K562 (cell line): Measurements from ENCODE around the gene MRPS18B. TPM values are rescaled to one million over a fixed set of nuclear protein-coding genes. Genes with fewer than 3 reads are reported as not detected.

ENCODE experiments used
- ATAC-seq: fragments of 200-7000 bp; cut with Tn5 transposase; 3 replicates; pipeline ENCODE4 v1.9.1; 2020; ENCODE audit warnings: moderate library complexity
- BruUV-seq: library from RNA; stranded (reverse); fragments of 400-500 nt; replicated peaks from 2 replicates; lab custom pipeline; 2021; lab: Mats Ljungman, UMichigan
- CTCF ChIA-PET: fragments of 300-600 bp; formaldehyde crosslinking; extraction: SDS; loops from one replicate; lab custom pipeline; 2021; ENCODE audit warnings: low intra/inter-chr PET ratio; lab: Yijun Ruan, JAX
- POLR2A ChIA-PET: fragments of 300-600, 350-650 bp; sonication (Branson Sonifier 250); formaldehyde crosslinking; extraction: SDS; loops from one replicate; lab custom pipeline; 2021; ENCODE audit warnings: antibody characterized with exemption, inconsistent platforms; lab: Yijun Ruan, JAX
- DNase-seq, 4 experiments: peaks; one replicate each; pipeline versions ENCODE4 v3.0.0 to v3.0.0-alpha.2; 2011 to 2018; ENCODE audit warnings: low spot score in 3 of 4, mixed read lengths in 3 of 4; ENCODE audit errors: extremely low read depth in 1 of 4
- FAIRE-seq: peaks from 2 replicates; lab custom pipeline; 2011; peaks lifted over from hg19 to GRCh38; lab: Jason Lieb, UNC
- H2AFZ ChIP-seq: 2 replicates; pipeline ENCODE4 v1.6.0; 2011; ENCODE audit warnings: low read depth, low read length, control low read depth, inconsistent platforms
- H3K27ac ChIP-seq: fragments of 200-600 bp; 3 replicates; pipeline ENCODE4 v1.8.0; 2011; ENCODE audit warnings: low read depth, mild to moderate bottlenecking, control low read depth, inconsistent platforms, low read length, moderate library complexity, mixed read lengths; ENCODE audit errors: extremely low read depth
- H3K27me3 ChIP-seq, 2 experiments: fragments of 300-600 bp in 1 of 2; 2 replicates in 1 of 2; 3 replicates in 1 of 2; pipeline versions ENCODE4 v1.6.0 to v1.8.0; 2011; ENCODE audit warnings: inconsistent platforms in 2 of 2, low read length in 2 of 2, mild to moderate bottlenecking in 1 of 2, mixed read lengths in 1 of 2, moderate library complexity in 1 of 2; ENCODE audit not compliant: control insufficient read depth in 2 of 2, insufficient read depth in 2 of 2
- H3K36me3 ChIP-seq: fragments of 300-600 bp; 3 replicates; pipeline ENCODE4 v1.8.0; 2011; ENCODE audit warnings: mild to moderate bottlenecking, low read length, inconsistent platforms; ENCODE audit not compliant: control insufficient read depth, insufficient read depth
- H3K4me1 ChIP-seq, 2 experiments: fragments of 200-600 bp in 1 of 2; replicated peaks in 1 of 2; 2 replicates in 1 of 2; 3 replicates in 1 of 2; pipeline versions ENCODE4 v1.5.1 to v1.8.0; 2011; ENCODE audit warnings: inconsistent platforms in 2 of 2, low read length in 2 of 2, mild to moderate bottlenecking in 1 of 2, mixed read lengths in 1 of 2, moderate library complexity in 1 of 2; ENCODE audit not compliant: control insufficient read depth in 2 of 2, insufficient read depth in 2 of 2
- H3K4me2 ChIP-seq: 2 replicates; pipeline ENCODE4 v1.6.1; 2011; ENCODE audit warnings: low read length, control low read depth, inconsistent platforms, mixed read lengths; ENCODE audit not compliant: insufficient read depth
- H3K4me3 ChIP-seq: fragments of 200-600 bp; sonication (generic), shearing (Covaris generic); 2 replicates; pipeline ENCODE4 v1.5.1; 2016; ENCODE audit warnings: control low read depth, inconsistent platforms
- H3K79me2 ChIP-seq: fragments of 200-600 bp; 3 replicates; pipeline ENCODE4 v1.8.0; 2011; ENCODE audit warnings: low read length, inconsistent platforms; ENCODE audit not compliant: control insufficient read depth, insufficient read depth
- H3K9ac ChIP-seq, 2 experiments: 2 replicates each; pipeline versions ENCODE4 v1.6.0 to v1.6.1; 2011; ENCODE audit warnings: low read depth in 2 of 2, low read length in 2 of 2, control low read depth in 1 of 2, inconsistent platforms in 1 of 2, mild to moderate bottlenecking in 1 of 2, mixed read lengths in 1 of 2; ENCODE audit not compliant: insufficient read depth in 1 of 2
- H3K9me1 ChIP-seq: one replicate; pipeline ENCODE4 v1.6.0; 2011; ENCODE audit warnings: inconsistent platforms, mild to moderate bottlenecking, low read length, moderate library complexity; ENCODE audit not compliant: control insufficient read depth, insufficient read depth
- H3K9me3 ChIP-seq: replicated peaks from 2 replicates; pipeline ENCODE4 v1.5.1; 2011; ENCODE audit warnings: low read depth, low read length, inconsistent platforms; ENCODE audit not compliant: control insufficient read depth, insufficient read depth
- H4K20me1 ChIP-seq: replicated peaks from 2 replicates; pipeline ENCODE4 v1.6.1; 2011; ENCODE audit warnings: low read length, inconsistent platforms, mixed read lengths; ENCODE audit not compliant: control insufficient read depth, insufficient read depth
- CCNT2 ChIP-seq: IDR thresholded peaks from 2 replicates; pipeline ENCODE4 v1.6.1; 2011; ENCODE audit warnings: borderline replicate concordance, low read depth, mild to moderate bottlenecking, moderate library complexity, mixed read lengths, low read length; ENCODE audit not compliant: insufficient read length; ENCODE audit errors: extremely low read depth
- FOXA3 ChIP-seq, 2 experiments: fragments of 450-650 bp in 1 of 2; sonication (generic) in 1 of 2; formaldehyde crosslinking; IDR thresholded peaks in 1 of 2; conservative IDR thresholded peaks in 1 of 2; 2 replicates each; pipeline versions ENCODE4 v1.4.0 to v1.8.0; 2020 to 2022; ENCODE audit warnings: mild to moderate bottlenecking in 2 of 2, missing genetic modification reagents in 1 of 2
- GTF2E2 ChIP-seq: fragments of 200-800 bp; sonication (Bioruptor generic); IDR thresholded peaks from 2 replicates; pipeline ENCODE4 v1.6.1; 2016; ENCODE audit warnings: missing genetic modification characterization, missing compliant biosample characterization
- JUN ChIP-seq, 2 experiments: sonication (generic) in 1 of 2; formaldehyde crosslinking in 1 of 2; IDR thresholded peaks; 2 replicates each; pipeline versions ENCODE4 v1.6.1 to v1.8.0; 2012 to 2022; ENCODE audit warnings: borderline replicate concordance in 2 of 2, mild to moderate bottlenecking in 2 of 2, improper control_type of control experiment in 1 of 2, low read depth in 1 of 2, low read length in 1 of 2, missing genetic modification reagents in 1 of 2
- MECOM ChIP-seq: fragments of 250-450 bp; sonication (Bioruptor Pico); IDR thresholded peaks from 2 replicates; pipeline ENCODE4 v1.8.0; 2022; ENCODE audit warnings: inconsistent platforms
- MYNN ChIP-seq, 2 experiments: sonication (generic); formaldehyde crosslinking in 1 of 2; IDR thresholded peaks; 2 replicates each; pipeline versions ENCODE4 v1.5.0 to v1.6.1; 2016 to 2020; ENCODE audit warnings: antibody characterized with exemption in 1 of 2, missing genetic modification reagents in 1 of 2
- PHF21A ChIP-seq: fragments of 450-650 bp; IDR thresholded peaks from 2 replicates; pipeline ENCODE4 v1.6.1; 2017; ENCODE audit warnings: low read depth, borderline replicate concordance
- POLR2A ChIP-seq: fragments of 450-650 bp; conservative IDR thresholded peaks from 2 replicates; pipeline ENCODE4 v1.6.1; 2016
- SIX5 ChIP-seq, 2 experiments: IDR thresholded peaks; 2 replicates each; pipeline ENCODE4 v1.6.1; 2011; ENCODE audit warnings: low read length in 2 of 2, borderline replicate concordance in 1 of 2, low read depth in 1 of 2, mild to moderate bottlenecking in 1 of 2, moderate library complexity in 1 of 2; ENCODE audit not compliant: insufficient read depth in 1 of 2
- SMARCE1 ChIP-seq: fragments of 450-650 bp; IDR thresholded peaks from 2 replicates; pipeline ENCODE4 v1.7.1; 2016; ENCODE audit warnings: mild to moderate bottlenecking
- SPI1 ChIP-seq: IDR thresholded peaks from 2 replicates; pipeline ENCODE4 v1.6.1; 2011; ENCODE audit warnings: low read depth, low read length, control low read depth, borderline replicate concordance
- TARDBP ChIP-seq: fragments of 450-650 bp; IDR thresholded peaks from 2 replicates; pipeline ENCODE4 v1.6.1; 2016
- ZNF830 ChIP-seq: fragments of 250-450 bp; sonication (Bioruptor Pico); IDR thresholded peaks from 2 replicates; pipeline ENCODE4 v1.5.0; 2021; ENCODE audit warnings: mild to moderate bottlenecking
- in situ Hi-C: fragments of 300-500 bp; cut with MboI; formaldehyde crosslinking; loops from 4 replicates; pipeline ENCODE4 v1.15.0; 2018; ENCODE audit warnings: inconsistent platforms, mixed read lengths
- intact Hi-C: fragments of 100-400 bp; cut with micrococcal nuclease; formaldehyde crosslinking; loops from 2 replicates; pipeline ENCODE4 v1.14.2; 2022
- polyA plus RNA-seq, 8 experiments: library from polyadenylated mRNA; depleted of rRNA in 4 of 8; stranded (reverse) in 5 of 8; unstranded in 3 of 8; fragments of >200 nt; fragmentation: Nextera tagmentation in 2 of 8; fragmentation: Illumina TruSeq in 1 of 8; extraction: Ambion mirVana in 2 of 8; extraction: Trizol in 1 of 8; gene quantifications; 2 replicates each; pipeline versions ENCODE4 v1.2.1 to v1.2.3, GENCODE V29; 2011 to 2014; ENCODE audit warnings: inconsistent platforms in 1 of 8, missing spikeins in 1 of 8
- total RNA-seq, 7 experiments: library from RNA; depleted of rRNA in 6 of 7; stranded (reverse); fragments of >200 nt in 6 of 7; fragmentation: Illumina TruSeq in 2 of 7; extraction: Trizol in 2 of 7; gene quantifications; 2 replicates each; pipeline versions ENCODE4 v1.2.1 to v1.2.3, GENCODE V29; 2011 to 2021; ENCODE audit warnings: low replicate concordance in 1 of 7
- TF ChIP-seq, protein P1 (sequence below), 2 experiments: IDR thresholded peaks in 1 of 2; conservative IDR thresholded peaks in 1 of 2; 2 replicates each; pipeline ENCODE4 v1.6.1; 2016; ENCODE audit warnings: low read depth in 2 of 2, mild to moderate bottlenecking in 1 of 2, missing compliant biosample characterization in 1 of 2, missing genetic modification characterization in 1 of 2, moderate library complexity in 1 of 2
- TF ChIP-seq, protein P2 (sequence below), 2 experiments: fragments of 450-650 bp; conservative IDR thresholded peaks; 2 replicates each; pipeline ENCODE4 v1.6.1; 2017; ENCODE audit warnings: mild to moderate bottlenecking in 2 of 2, moderate library complexity in 2 of 2

Gene MRPS18B
- total and polyA plus RNA-seq, 9 of the 15 experiments (the other 6 are each of a cell fraction or from before 2014, with no cell fraction given): 132 to 383 (median 178) TPM

DNA sequence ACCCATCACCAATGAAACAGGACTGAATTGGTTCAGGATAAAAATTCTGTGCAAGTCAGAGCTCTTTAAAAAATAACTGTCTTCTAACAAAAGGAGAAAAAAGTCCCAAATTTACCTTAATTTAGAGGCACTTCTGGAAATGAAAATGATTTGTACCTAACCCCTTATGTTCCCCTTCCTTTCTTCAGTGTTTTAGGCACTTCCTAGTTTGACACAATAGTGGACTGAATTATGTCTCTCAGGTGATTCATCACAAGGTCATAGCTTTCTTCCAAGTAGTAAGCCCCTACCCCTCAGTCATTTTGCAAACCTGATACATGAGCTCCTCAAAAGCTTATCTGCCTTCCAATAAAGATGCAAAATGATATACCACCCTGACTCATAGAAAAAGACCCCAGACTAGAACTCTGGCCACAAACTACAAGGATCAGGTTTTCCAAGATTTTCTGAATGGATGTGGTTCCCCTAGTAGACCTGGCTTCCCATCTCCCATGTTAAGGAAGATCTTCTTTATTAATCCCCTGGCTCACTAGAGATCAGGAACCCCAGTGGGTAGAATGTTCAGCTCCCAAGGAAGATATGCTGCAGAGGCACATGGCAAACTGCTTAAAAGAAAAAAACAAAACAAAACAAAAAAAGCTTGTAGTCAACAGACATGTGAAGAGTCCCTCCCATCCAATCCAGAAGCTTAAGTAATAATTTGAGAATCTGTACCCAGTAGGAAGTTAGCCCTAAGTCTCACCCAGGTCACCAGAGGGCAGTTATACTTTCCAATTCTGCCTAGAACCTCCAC is 4.2 kb upstream of the MRPS18B start:
- intact Hi-C loops: loop anchor here (2.0 kb wide), 1 partner anchor 59 kb away; the partner anchor contains the start of gene DHX16
- Histone ChIP-seq H4K20me1 (peaks cover 8% of the 10 kb centered on the region; the same call in 1 of the 2 replicates), H2AFZ (no peak overlapping the region), H3K9me3 (no peaks in the 10 kb centered on the region), H3K4me3 (peak overlapping the region; percentile 68; the same call in 1 of the 2 replicates), H3K79me2 (peaks cover 82% of the 10 kb centered on the region), H3K27me3 (no peaks in the 10 kb centered on the region), H3K36me3 (peaks cover 72% of the 10 kb centered on the region), H3K27ac (peak overlapping the region; percentile 95; the same call in 2 of the 3 replicates), H3K9ac (peak overlapping the region in 1 of 2 experiments; percentile 99; a peak in 3 of 4 replicates), H3K4me1 (peaks cover 0 to 22% of the 10 kb centered on the region in 2 experiments; a peak in 3 of 5 replicates), H3K4me2 (peak overlapping the region; percentile 99; the same call in 1 of the 2 replicates), H3K9me1 (no peaks in the 10 kb centered on the region)
- BruUV-seq: no TSS peak
- in situ Hi-C loops: no loop called here
- FAIRE-seq: no peak
- CTCF ChIA-PET: no interaction called here
- ATAC-seq: no peak
- POLR2A ChIA-PET: interaction anchor here (0.6 to 4.8 kb wide), 36 partner anchors 9 to 790 kb away, joined by 3 to 310 read pairs (median 4); partner anchors contain the start of genes ABCF1, ATAT1, C6orf136 and DHX16
- peak in 1 of 4 experiments; percentile 55 for DNase-seq
- TF ChIP-seq MECOM (CRISPR knock-in tag) (no peak), MYNN (IDR thresholded peaks at IDR 0.05) (peak; percentile 15; the same call in 1 of the 2 replicates), MYNN (CRISPR knock-in tag; IDR thresholded peaks at IDR 0.05) (no peak), ZNF830 (CRISPR knock-in tag) (0 out of 2 replicates have a peak, but pooled peaks have one; percentile 19), POLR2A (peak; percentile 64), CCNT2 (peak; percentile 7), SPI1 (peak; percentile 39; the same call in 1 of the 2 replicates), GTF2E2 (tag) (peak; percentile 77; the same call in 1 of the 2 replicates), FOXA3 (CRISPR knock-in tag; conservative IDR thresholded peaks at IDR 0.05 in 1 of 2, IDR thresholded peaks at IDR 0.05 in 1 of 2) (0 out of 4 replicates have a peak, but pooled peaks of 1 of the 2 experiments have one; percentile 39), PHF21A (no peak), SIX5 (IDR thresholded peaks at IDR 0.05; ENCODE audit: borderline replicate concordance in 1 of 2, insufficient read depth in 1 of 2, low read depth in 1 of 2, low read length in 2 of 2) (no peak), TARDBP (no peak), JUN (IDR thresholded peaks at IDR 0.05; ENCODE audit: borderline replicate concordance, low read depth, low read length) (no peak), JUN (CRISPR knock-in tag; IDR thresholded peaks at IDR 0.05; ENCODE audit: borderline replicate concordance) (0 out of 2 replicates have a peak, but pooled peaks have one; percentile 68), SMARCE1 (0 out of 2 replicates have a peak, but pooled peaks have one; percentile 31)
- TF ChIP-seq, protein P1, sequence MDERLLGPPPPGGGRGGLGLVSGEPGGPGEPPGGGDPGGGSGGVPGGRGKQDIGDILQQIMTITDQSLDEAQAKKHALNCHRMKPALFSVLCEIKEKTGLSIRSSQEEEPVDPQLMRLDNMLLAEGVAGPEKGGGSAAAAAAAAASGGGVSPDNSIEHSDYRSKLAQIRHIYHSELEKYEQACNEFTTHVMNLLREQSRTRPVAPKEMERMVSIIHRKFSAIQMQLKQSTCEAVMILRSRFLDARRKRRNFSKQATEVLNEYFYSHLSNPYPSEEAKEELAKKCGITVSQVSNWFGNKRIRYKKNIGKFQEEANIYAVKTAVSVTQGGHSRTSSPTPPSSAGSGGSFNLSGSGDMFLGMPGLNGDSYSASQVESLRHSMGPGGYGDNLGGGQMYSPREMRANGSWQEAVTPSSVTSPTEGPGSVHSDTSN (CRISPR knock-in tag; IDR thresholded peaks at IDR 0.05; ENCODE audit: low read depth): no peak
- TF ChIP-seq, protein P1 (tag; conservative IDR thresholded peaks at IDR 0.05; ENCODE audit: low read depth): peak; percentile 43
- TF ChIP-seq, protein P2, sequence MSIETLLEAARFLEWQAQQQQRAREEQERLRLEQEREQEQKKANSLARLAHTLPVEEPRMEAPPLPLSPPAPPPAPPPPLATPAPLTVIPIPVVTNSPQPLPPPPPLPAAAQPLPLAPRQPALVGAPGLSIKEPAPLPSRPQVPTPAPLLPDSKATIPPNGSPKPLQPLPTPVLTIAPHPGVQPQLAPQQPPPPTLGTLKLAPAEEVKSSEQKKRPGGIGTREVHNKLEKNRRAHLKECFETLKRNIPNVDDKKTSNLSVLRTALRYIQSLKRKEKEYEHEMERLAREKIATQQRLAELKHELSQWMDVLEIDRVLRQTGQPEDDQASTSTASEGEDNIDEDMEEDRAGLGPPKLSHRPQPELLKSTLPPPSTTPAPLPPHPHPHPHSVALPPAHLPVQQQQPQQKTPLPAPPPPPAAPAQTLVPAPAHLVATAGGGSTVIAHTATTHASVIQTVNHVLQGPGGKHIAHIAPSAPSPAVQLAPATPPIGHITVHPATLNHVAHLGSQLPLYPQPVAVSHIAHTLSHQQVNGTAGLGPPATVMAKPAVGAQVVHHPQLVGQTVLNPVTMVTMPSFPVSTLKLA (conservative IDR thresholded peaks at IDR 0.05): 0 out of 4 replicates have a peak, but pooled peaks have one; percentile 21 to 22
